GM18505 (cell line): ENCODE measurements around the gene EIF4G3.

Experiments used
- ATAC-seq: cut with Tn5 transposase; IDR thresholded peaks from one replicate; pipeline ENCODE4 v1.9.1; 2021; ENCODE audit not compliant: unreplicated experiment
- POLR2A ChIP-seq: IDR thresholded peaks from 4 replicates; pipeline ENCODE4 v1.6.1; 2011; ENCODE audit warnings: borderline replicate concordance; ENCODE audit not compliant: insufficient read depth, insufficient read length; ENCODE audit errors: extremely low read depth

The EIF4G3 gene

GRCh38 chr1:20787029-20787839 lies 389.5 kb downstream of the EIF4G3 start, which contains the start of gene HP1BP3:
Gene HP1BP3, minus strand, starts transcription at chr1:20787307. Its CDS starts 6,867 bp downstream, at chr1:20780440.
- TF ChIP-seq POLR2A: peak; percentile 84
- peak; percentile 60 for ATAC-seq

- ATAC-seq: peak; percentile 74
- peak; percentile 79 for TF ChIP-seq POLR2A
These were observed 390.3 kb downstream of the EIF4G3 start for GRCh38 chr1:20786253-20787028.

GRCh38 chr1:20785907-20786252 lies 390.8 kb downstream of the EIF4G3 start:
- ATAC-seq: no peak
- no peak for TF ChIP-seq POLR2A

GRCh38 chr1:20775700-20776099 lies 401.0 kb downstream of the EIF4G3 start:
- no peak for ATAC-seq
- no peak for TF ChIP-seq POLR2A

- ATAC-seq: no peak
- no peak for TF ChIP-seq POLR2A
These were observed 404.9 kb downstream of the EIF4G3 start for GRCh38 chr1:20771780-20772179.

- no peak for TF ChIP-seq POLR2A
- no peak for ATAC-seq
These were observed 406.2 kb downstream of the EIF4G3 start for GRCh38 chr1:20770314-20771087.

- TF ChIP-seq POLR2A: no peak
- ATAC-seq: no peak
These were observed 409.4 kb downstream of the EIF4G3 start for GRCh38 chr1:20767271-20767670.

- no peak for ATAC-seq
These were observed 413.3 kb downstream of the EIF4G3 start for GRCh38 chr1:20763417-20763816.

GRCh38 chr1:20760322-20760721 lies 416.4 kb downstream of the EIF4G3 start:
- no peak for TF ChIP-seq POLR2A
- no peak for ATAC-seq

More at GRCh38 chr1:20763417-20763816, 413.3 kb downstream of the EIF4G3 start:
- TF ChIP-seq POLR2A: no peak
